AG10803 (cell line): Measurements from ENCODE around the gene KLHL36.

Experiments used
- DNase-seq: peaks from one replicate; pipeline ENCODE4 v3.0.0; 2010; ENCODE audit warnings: low read depth
- H3K4me3 ChIP-seq: 2 replicates; pipeline ENCODE4 v1.5.1; 2011; ENCODE audit warnings: mild to moderate bottlenecking, low read length, control low read depth
- CTCF ChIP-seq: conservative IDR thresholded peaks from 2 replicates; pipeline ENCODE4 v1.5.1; 2011; ENCODE audit warnings: mild to moderate bottlenecking, low read length, control low read depth, inconsistent platforms

Gene KLHL36

GRCh38 chr16:84647828-84648594 lies at the start of gene KLHL36:
TSS of gene KLHL36 (plus strand) at chr16:84648511. CDS start at chr16:84650868, 2,357 bp downstream.
- peak; percentile 25 for DNase-seq
- no peak for TF ChIP-seq CTCF

GRCh38 chr16:84599521-84600202 lies 48.6 kb upstream of the KLHL36 start:
- peak; percentile 82 for DNase-seq
- peak overlapping the region; percentile 32 for H3K4me3 ChIP-seq
- TF ChIP-seq CTCF = no peak

More at GRCh38 chr16:84647828-84648594, at the start of gene KLHL36:
- H3K4me3 ChIP-seq = peak within 1 kb of the TSS; percentile 72

- no peak overlapping the region for H3K4me3 ChIP-seq
- no peak for TF ChIP-seq CTCF
- no peak for DNase-seq
These were observed 47.7 kb upstream of the KLHL36 start for GRCh38 chr16:84600343-84601229.

GRCh38 chr16:84603140-84603816 lies 45.0 kb upstream of the KLHL36 start:
- peak; percentile 97 for DNase-seq
- peak overlapping the region; percentile 29 for H3K4me3 ChIP-seq
- TF ChIP-seq CTCF = no peak

GRCh38 chr16:84603940-84604339 lies 44.4 kb upstream of the KLHL36 start:
- H3K4me3 ChIP-seq = no peak overlapping the region
- no peak for DNase-seq
- TF ChIP-seq CTCF = no peak

- H3K4me3 ChIP-seq = no peak overlapping the region
- no peak for TF ChIP-seq CTCF
- no peak for DNase-seq
These were observed 43.8 kb upstream of the KLHL36 start for GRCh38 chr16:84604477-84605013.
